ENCODE data around the gene SRPX2.

GRCh38 chrX:100600340-100600739 lies 43.7 kb upstream of the SRPX2 start:
- no peak for TF ChIP-seq CTCF (IDR thresholded peaks at IDR 0.05)
- no peak for TF ChIP-seq POLR2A (IDR thresholded peaks at IDR 0.05)

Measured in right lobe of liver (tissue), 4 donors.